NCI-H146 treated with DMSO at 0.1 percent for 48 hours (cell line): Measurements from ENCODE around the gene UNC119B.

Source experiments
- DNase-seq: peaks from one replicate; lab custom pipeline; 2025; ENCODE audit not compliant: unreplicated experiment; lab: John Stamatoyannopoulos, UW

The UNC119B gene

GRCh38 chr12:120687578-120688289 lies 22.5 kb upstream of the UNC119B start:
- DNase-seq: no peak

- DNase-seq: no peak
Observed at GRCh38 chr12:120688527-120689071, 21.7 kb upstream of the UNC119B start.

GRCh38 chr12:120689397-120690082 lies 20.7 kb upstream of the UNC119B start:
- DNase-seq: no peak

GRCh38 chr12:120690083-120690450 lies 20.2 kb upstream of the UNC119B start:
- no peak for DNase-seq

- DNase-seq: no peak
Observed at GRCh38 chr12:120690978-120691377, 19.3 kb upstream of the UNC119B start.

- no peak for DNase-seq
Observed at GRCh38 chr12:120692524-120693033, 17.7 kb upstream of the UNC119B start.

- peak; percentile 60 for DNase-seq
Observed at GRCh38 chr12:120693848-120694247, 16.4 kb upstream of the UNC119B start.

GRCh38 chr12:120696626-120697025 lies 13.6 kb upstream of the UNC119B start:
- no peak for DNase-seq

- DNase-seq: no peak
Observed at GRCh38 chr12:120697344-120697743, 12.9 kb upstream of the UNC119B start.

- DNase-seq: no peak
Observed at GRCh38 chr12:120698665-120699064, 11.6 kb upstream of the UNC119B start.

- DNase-seq: no peak
Observed at GRCh38 chr12:120699553-120699952, 10.7 kb upstream of the UNC119B start.

- DNase-seq: no peak
Observed at GRCh38 chr12:120700886-120701285, 9.4 kb upstream of the UNC119B start.

GRCh38 chr12:120702637-120703036 lies 7.6 kb upstream of the UNC119B start:
- DNase-seq: no peak

- no peak for DNase-seq
Observed at GRCh38 chr12:120703311-120703942, 6.8 kb upstream of the UNC119B start.

- no peak for DNase-seq
Observed at GRCh38 chr12:120705618-120706017, 4.6 kb upstream of the UNC119B start.

- DNase-seq: no peak
Observed at GRCh38 chr12:120706029-120706428, 4.2 kb upstream of the UNC119B start.

GRCh38 chr12:120708651-120709050 lies 1.6 kb upstream of the UNC119B start:
- no peak for DNase-seq

GRCh38 chr12:120710805-120711296 lies 593 bp downstream of the UNC119B start:
- DNase-seq: peak; percentile 10

GRCh38 chr12:120711411-120711810 lies 1.2 kb downstream of the UNC119B start:
- no peak for DNase-seq

- DNase-seq: no peak
Observed at GRCh38 chr12:120712610-120713009, 2.4 kb downstream of the UNC119B start.

- peak; percentile 61 for DNase-seq
Observed at GRCh38 chr12:120713861-120714482, 3.7 kb downstream of the UNC119B start.
